ENCODE measurements around the gene AMER3.
A peak's percentile ranks its signal among the peaks of the same experiment; 100 is the strongest.
"Not testable (repeated sequence)": the region's sequence is repeated elsewhere in the genome, so short reads cannot be mapped to it uniquely, and the experiment has no call there.

The AMER3 gene

GRCh38 chr2:130755256-130756052, at the start of gene AMER3:
TSS of gene AMER3 (plus strand) at chr2:130755540. CDS start at chr2:130762073, 6,533 bp downstream.
- in situ Hi-C loops (cut with HindIII; ENCODE audit: low pct_ligation_motif_present, low pct_unique_long_range_greater_than_20kb, low sequenced_read_pairs): no loop called here
- no peak for DNase-seq

GRCh38 chr2:130714795-130715194, 40.5 kb upstream of the AMER3 start:
- DNase-seq; in situ Hi-C loops (cut with HindIII; ENCODE audit: low pct_ligation_motif_present, low pct_unique_long_range_greater_than_20kb, low sequenced_read_pairs): not testable (repeated sequence)

GRCh38 chr2:130720036-130720435, 35.3 kb upstream of the AMER3 start:
- no peak for DNase-seq
- in situ Hi-C loops (cut with HindIII; ENCODE audit: low pct_ligation_motif_present, low pct_unique_long_range_greater_than_20kb, low sequenced_read_pairs): no loop called here

GRCh38 chr2:130720528-130720927, 34.8 kb upstream of the AMER3 start:
- in situ Hi-C loops (cut with HindIII; ENCODE audit: low pct_ligation_motif_present, low pct_unique_long_range_greater_than_20kb, low sequenced_read_pairs): no loop called here

GRCh38 chr2:130724455-130724854, 30.9 kb upstream of the AMER3 start:
- in situ Hi-C loops (cut with HindIII; ENCODE audit: low pct_ligation_motif_present, low pct_unique_long_range_greater_than_20kb, low sequenced_read_pairs): no loop called here
- DNase-seq: no peak

More at GRCh38 chr2:130720528-130720927, 34.8 kb upstream of the AMER3 start:
- no peak for DNase-seq

GRCh38 chr2:130726614-130727180, 28.6 kb upstream of the AMER3 start:
- in situ Hi-C loops (cut with HindIII; ENCODE audit: low pct_ligation_motif_present, low pct_unique_long_range_greater_than_20kb, low sequenced_read_pairs): no loop called here
- no peak for DNase-seq

- in situ Hi-C loops (cut with HindIII; ENCODE audit: low pct_ligation_motif_present, low pct_unique_long_range_greater_than_20kb, low sequenced_read_pairs): no loop called here
- DNase-seq: peak; percentile 74
Measured at GRCh38 chr2:130727286-130727924, 27.9 kb upstream of the AMER3 start.

- no peak for DNase-seq
- in situ Hi-C loops (cut with HindIII; ENCODE audit: low pct_ligation_motif_present, low pct_unique_long_range_greater_than_20kb, low sequenced_read_pairs): no loop called here
Measured at GRCh38 chr2:130728007-130728454, 27.3 kb upstream of the AMER3 start.

- DNase-seq: no peak
- in situ Hi-C loops (cut with HindIII; ENCODE audit: low pct_ligation_motif_present, low pct_unique_long_range_greater_than_20kb, low sequenced_read_pairs): no loop called here
Measured at GRCh38 chr2:130728549-130729316, 26.6 kb upstream of the AMER3 start, which contains the start of gene GPR148. TSS of gene GPR148 (plus strand) at chr2:130729070. CDS start at chr2:130729152, 82 bp downstream.

GRCh38 chr2:130729322-130730299, 25.7 kb upstream of the AMER3 start:
- DNase-seq: no peak
- in situ Hi-C loops (cut with HindIII; ENCODE audit: low pct_ligation_motif_present, low pct_unique_long_range_greater_than_20kb, low sequenced_read_pairs): no loop called here

GRCh38 chr2:130732257-130732656, 23.1 kb upstream of the AMER3 start:
- in situ Hi-C loops (cut with HindIII; ENCODE audit: low pct_ligation_motif_present, low pct_unique_long_range_greater_than_20kb, low sequenced_read_pairs); DNase-seq: not testable (repeated sequence)

- in situ Hi-C loops (cut with HindIII; ENCODE audit: low pct_ligation_motif_present, low pct_unique_long_range_greater_than_20kb, low sequenced_read_pairs): no loop called here
- no peak for DNase-seq
Measured at GRCh38 chr2:130735200-130735599, 20.1 kb upstream of the AMER3 start.

- DNase-seq: no peak
- in situ Hi-C loops (cut with HindIII; ENCODE audit: low pct_ligation_motif_present, low pct_unique_long_range_greater_than_20kb, low sequenced_read_pairs): no loop called here
Measured at GRCh38 chr2:130736487-130736886, 18.9 kb upstream of the AMER3 start.

GRCh38 chr2:130737592-130737991, 17.7 kb upstream of the AMER3 start:
- no peak for DNase-seq
- in situ Hi-C loops (cut with HindIII; ENCODE audit: low pct_ligation_motif_present, low pct_unique_long_range_greater_than_20kb, low sequenced_read_pairs): no loop called here

- DNase-seq: no peak
- in situ Hi-C loops (cut with HindIII; ENCODE audit: low pct_ligation_motif_present, low pct_unique_long_range_greater_than_20kb, low sequenced_read_pairs): no loop called here
Measured at GRCh38 chr2:130740671-130741070, 14.7 kb upstream of the AMER3 start.

GRCh38 chr2:130743278-130743677, 12.1 kb upstream of the AMER3 start:
- in situ Hi-C loops (cut with HindIII; ENCODE audit: low pct_ligation_motif_present, low pct_unique_long_range_greater_than_20kb, low sequenced_read_pairs): no loop called here
- no peak for DNase-seq

- DNase-seq: no peak
- in situ Hi-C loops (cut with HindIII; ENCODE audit: low pct_ligation_motif_present, low pct_unique_long_range_greater_than_20kb, low sequenced_read_pairs): no loop called here
Measured at GRCh38 chr2:130744287-130745117, 10.8 kb upstream of the AMER3 start.

Data from ACHN (cell line).